Measurements from ENCODE around the gene DPP6.

- TF ChIP-seq POLR2A (IDR thresholded peaks at IDR 0.05) (no peak), CTCF (IDR thresholded peaks at IDR 0.05) (no peak)
Observed at GRCh38 chr7:154419344-154419743, 367.1 kb downstream of the DPP6 start.

All from heart left ventricle (tissue), 13 donors.